Rectal smooth muscle tissue (tissue), 1 donor: ENCODE measurements around the gene TICRR.

Experiments
- H3K27ac ChIP-seq: one replicate; pipeline ENCODE4 v1.7.0; 2013; ENCODE audit warnings: low read depth, low read length, inconsistent platforms
- H3K27me3 ChIP-seq: one replicate; pipeline ENCODE4 v1.7.0; 2013; ENCODE audit warnings: low read length; ENCODE audit not compliant: control insufficient read depth, insufficient read depth
- H3K36me3 ChIP-seq: one replicate; pipeline ENCODE4 v1.7.0; 2013; ENCODE audit warnings: low read length; ENCODE audit not compliant: control insufficient read depth, insufficient read depth
- H3K4me1 ChIP-seq: one replicate; pipeline ENCODE4 v1.7.0; 2013; ENCODE audit warnings: low read length; ENCODE audit not compliant: control insufficient read depth, insufficient read depth
- H3K4me3 ChIP-seq: one replicate; pipeline ENCODE4 v1.7.0; 2013; ENCODE audit warnings: low read length
- H3K9ac ChIP-seq: one replicate; pipeline ENCODE4 v1.7.0; 2013; ENCODE audit warnings: low read length

The TICRR gene

GRCh38 chr15:89667706-89667960, 92.4 kb downstream of the TICRR start:
- Histone ChIP-seq H3K4me3 (no peak overlapping the region), H3K36me3 (no peaks in the 10 kb centered on the region), H3K27ac (no peak overlapping the region), H3K4me1 (peaks cover 3% of the 10 kb centered on the region), H3K27me3 (no peaks in the 10 kb centered on the region), H3K9ac (no peak overlapping the region)

- Histone ChIP-seq H3K9ac (no peak overlapping the region), H3K27me3 (no peaks in the 10 kb centered on the region), H3K36me3 (no peaks in the 10 kb centered on the region), H3K27ac (no peak overlapping the region), H3K4me3 (no peak overlapping the region), H3K4me1 (peaks cover 3% of the 10 kb centered on the region)
Measured at GRCh38 chr15:89668171-89668570, 92.9 kb downstream of the TICRR start.

GRCh38 chr15:89669309-89669865, 94.1 kb downstream of the TICRR start:
- Histone ChIP-seq H3K4me3 (no peak overlapping the region), H3K27ac (no peak overlapping the region), H3K27me3 (no peaks in the 10 kb centered on the region), H3K4me1 (peaks cover 3% of the 10 kb centered on the region), H3K36me3 (no peaks in the 10 kb centered on the region), H3K9ac (no peak overlapping the region)

- Histone ChIP-seq H3K36me3 (no peaks in the 10 kb centered on the region), H3K4me3 (no peak overlapping the region), H3K27me3 (no peaks in the 10 kb centered on the region), H3K4me1 (peaks cover 1% of the 10 kb centered on the region), H3K9ac (no peak overlapping the region), H3K27ac (no peak overlapping the region)
Measured at GRCh38 chr15:89669941-89670340, 94.7 kb downstream of the TICRR start.

- Histone ChIP-seq H3K36me3 (no peaks in the 10 kb centered on the region), H3K4me3 (no peak overlapping the region), H3K9ac (no peak overlapping the region), H3K4me1 (no peaks in the 10 kb centered on the region), H3K27me3 (no peaks in the 10 kb centered on the region), H3K27ac (no peak overlapping the region)
Measured at GRCh38 chr15:89670971-89671560, 95.8 kb downstream of the TICRR start.

- Histone ChIP-seq H3K4me1 (no peaks in the 10 kb centered on the region), H3K27ac (no peak overlapping the region), H3K9ac (no peak overlapping the region), H3K27me3 (no peaks in the 10 kb centered on the region), H3K36me3 (no peaks in the 10 kb centered on the region), H3K4me3 (no peak overlapping the region)
Measured at GRCh38 chr15:89671687-89672086, 96.4 kb downstream of the TICRR start.

- H3K27me3 ChIP-seq = no peaks in the 10 kb centered on the region
- H3K9ac ChIP-seq = no peak overlapping the region
- H3K27ac ChIP-seq = no peak overlapping the region
- no peaks in the 10 kb centered on the region for H3K36me3 ChIP-seq
- no peaks in the 10 kb centered on the region for H3K4me1 ChIP-seq
- H3K4me3 ChIP-seq = no peak overlapping the region
Measured at GRCh38 chr15:89672221-89673164, 97.2 kb downstream of the TICRR start.

- Histone ChIP-seq H3K9ac (no peak overlapping the region), H3K4me3 (no peak overlapping the region), H3K27me3 (no peaks in the 10 kb centered on the region), H3K27ac (no peak overlapping the region), H3K4me1 (no peaks in the 10 kb centered on the region), H3K36me3 (no peaks in the 10 kb centered on the region)
Measured at GRCh38 chr15:89673165-89673512, 97.9 kb downstream of the TICRR start.

- Histone ChIP-seq H3K4me3 (no peak overlapping the region), H3K27me3 (no peaks in the 10 kb centered on the region), H3K36me3 (no peaks in the 10 kb centered on the region), H3K27ac (no peak overlapping the region), H3K4me1 (no peaks in the 10 kb centered on the region), H3K9ac (no peak overlapping the region)
Measured at GRCh38 chr15:89674526-89674925, 99.3 kb downstream of the TICRR start.

GRCh38 chr15:89675606-89676005, 100.3 kb downstream of the TICRR start:
- H3K27me3 ChIP-seq = no peaks in the 10 kb centered on the region
- H3K36me3 ChIP-seq = no peaks in the 10 kb centered on the region
- H3K4me3 ChIP-seq = no peak overlapping the region
- no peak overlapping the region for H3K27ac ChIP-seq
- H3K9ac ChIP-seq = no peak overlapping the region
- H3K4me1 ChIP-seq = peaks cover 5% of the 10 kb centered on the region

GRCh38 chr15:89677381-89677780, 102.1 kb downstream of the TICRR start:
- Histone ChIP-seq H3K36me3 (no peaks in the 10 kb centered on the region), H3K27me3 (no peaks in the 10 kb centered on the region), H3K9ac (no peak overlapping the region), H3K4me3 (no peak overlapping the region), H3K27ac (no peak overlapping the region), H3K4me1 (peaks cover 11% of the 10 kb centered on the region)
